K562 (cell line): ENCODE results near the gene CPT1A. TPM values are rescaled to one million over a fixed set of nuclear protein-coding genes. Genes with fewer than 3 reads are reported as not detected.

ENCODE experiments used
- ATAC-seq: fragments of 200-7000 bp; cut with Tn5 transposase; 3 replicates; pipeline ENCODE4 v1.9.1; 2020; ENCODE audit warnings: moderate library complexity
- BruUV-seq: library from RNA; stranded (reverse); fragments of 400-500 nt; replicated peaks from 2 replicates; lab custom pipeline; 2021; lab: Mats Ljungman, UMichigan
- CTCF ChIA-PET: fragments of 300-600 bp; formaldehyde crosslinking; extraction: SDS; loops from one replicate; lab custom pipeline; 2021; ENCODE audit warnings: low intra/inter-chr PET ratio; lab: Yijun Ruan, JAX
- POLR2A ChIA-PET: fragments of 300-600, 350-650 bp; sonication (Branson Sonifier 250); formaldehyde crosslinking; extraction: SDS; loops from one replicate; lab custom pipeline; 2021; ENCODE audit warnings: antibody characterized with exemption, inconsistent platforms; lab: Yijun Ruan, JAX
- DNase-seq, 4 experiments: peaks; one replicate each; pipeline versions ENCODE4 v3.0.0 to v3.0.0-alpha.2; 2011 to 2018; ENCODE audit warnings: low spot score in 3 of 4, mixed read lengths in 3 of 4; ENCODE audit errors: extremely low read depth in 1 of 4
- FAIRE-seq: peaks from 2 replicates; lab custom pipeline; 2011; peaks lifted over from hg19 to GRCh38; lab: Jason Lieb, UNC
- H2AFZ ChIP-seq: 2 replicates; pipeline ENCODE4 v1.6.0; 2011; ENCODE audit warnings: low read depth, low read length, control low read depth, inconsistent platforms
- H3K27ac ChIP-seq: fragments of 200-600 bp; 3 replicates; pipeline ENCODE4 v1.8.0; 2011; ENCODE audit warnings: low read depth, mild to moderate bottlenecking, control low read depth, inconsistent platforms, low read length, moderate library complexity, mixed read lengths; ENCODE audit errors: extremely low read depth
- H3K27me3 ChIP-seq, 2 experiments: fragments of 300-600 bp in 1 of 2; 2 replicates in 1 of 2; 3 replicates in 1 of 2; pipeline versions ENCODE4 v1.6.0 to v1.8.0; 2011; ENCODE audit warnings: inconsistent platforms in 2 of 2, low read length in 2 of 2, mild to moderate bottlenecking in 1 of 2, mixed read lengths in 1 of 2, moderate library complexity in 1 of 2; ENCODE audit not compliant: control insufficient read depth in 2 of 2, insufficient read depth in 2 of 2
- H3K36me3 ChIP-seq: fragments of 300-600 bp; 3 replicates; pipeline ENCODE4 v1.8.0; 2011; ENCODE audit warnings: mild to moderate bottlenecking, low read length, inconsistent platforms; ENCODE audit not compliant: control insufficient read depth, insufficient read depth
- H3K4me1 ChIP-seq, 2 experiments: fragments of 200-600 bp in 1 of 2; replicated peaks in 1 of 2; 2 replicates in 1 of 2; 3 replicates in 1 of 2; pipeline versions ENCODE4 v1.5.1 to v1.8.0; 2011; ENCODE audit warnings: inconsistent platforms in 2 of 2, low read length in 2 of 2, mild to moderate bottlenecking in 1 of 2, mixed read lengths in 1 of 2, moderate library complexity in 1 of 2; ENCODE audit not compliant: control insufficient read depth in 2 of 2, insufficient read depth in 2 of 2
- H3K4me2 ChIP-seq: 2 replicates; pipeline ENCODE4 v1.6.1; 2011; ENCODE audit warnings: low read length, control low read depth, inconsistent platforms, mixed read lengths; ENCODE audit not compliant: insufficient read depth
- H3K4me3 ChIP-seq: fragments of 200-600 bp; sonication (generic), shearing (Covaris generic); 2 replicates; pipeline ENCODE4 v1.5.1; 2016; ENCODE audit warnings: control low read depth, inconsistent platforms
- H3K79me2 ChIP-seq: fragments of 200-600 bp; 3 replicates; pipeline ENCODE4 v1.8.0; 2011; ENCODE audit warnings: low read length, inconsistent platforms; ENCODE audit not compliant: control insufficient read depth, insufficient read depth
- H3K9ac ChIP-seq, 2 experiments: 2 replicates each; pipeline versions ENCODE4 v1.6.0 to v1.6.1; 2011; ENCODE audit warnings: low read depth in 2 of 2, low read length in 2 of 2, control low read depth in 1 of 2, inconsistent platforms in 1 of 2, mild to moderate bottlenecking in 1 of 2, mixed read lengths in 1 of 2; ENCODE audit not compliant: insufficient read depth in 1 of 2
- H3K9me1 ChIP-seq: one replicate; pipeline ENCODE4 v1.6.0; 2011; ENCODE audit warnings: inconsistent platforms, mild to moderate bottlenecking, low read length, moderate library complexity; ENCODE audit not compliant: control insufficient read depth, insufficient read depth
- H3K9me3 ChIP-seq: replicated peaks from 2 replicates; pipeline ENCODE4 v1.5.1; 2011; ENCODE audit warnings: low read depth, low read length, inconsistent platforms; ENCODE audit not compliant: control insufficient read depth, insufficient read depth
- H4K20me1 ChIP-seq: replicated peaks from 2 replicates; pipeline ENCODE4 v1.6.1; 2011; ENCODE audit warnings: low read length, inconsistent platforms, mixed read lengths; ENCODE audit not compliant: control insufficient read depth, insufficient read depth
- BCLAF1 ChIP-seq, 2 experiments: fragments of 450-650 bp in 1 of 2; IDR thresholded peaks; 2 replicates each; pipeline ENCODE4 v1.6.1; 2011 to 2017; ENCODE audit warnings: low read depth in 2 of 2, antibody characterized with exemption in 1 of 2, borderline replicate concordance in 1 of 2, low read length in 1 of 2, mild to moderate bottlenecking in 1 of 2, mixed read lengths in 1 of 2; ENCODE audit not compliant: control insufficient read depth in 1 of 2
- E4F1 ChIP-seq: fragments of 250-450 bp; sonication (Bioruptor Pico); IDR thresholded peaks from 2 replicates; pipeline ENCODE4 v1.5.0; 2021; ENCODE audit warnings: mild to moderate bottlenecking, borderline replicate concordance
- GMEB1 ChIP-seq: fragments of 250-450 bp; sonication (Bioruptor Pico); IDR thresholded peaks from 2 replicates; pipeline ENCODE4 v1.4.0; 2020; ENCODE audit warnings: mild to moderate bottlenecking
- NR0B1 ChIP-seq: fragments of 450-650 bp; IDR thresholded peaks from one replicate; pipeline ENCODE4 v1.6.1; 2018; ENCODE audit warnings: mild to moderate bottlenecking, moderate library complexity; ENCODE audit not compliant: partially characterized antibody
- SRSF9 ChIP-seq: fragments of 200-400 bp; formaldehyde crosslinking; IDR thresholded peaks from 2 replicates; pipeline ENCODE4 v1.6.1; 2017; ENCODE audit warnings: low read depth, low read length, borderline replicate concordance
- ZFX ChIP-seq: sonication (generic); formaldehyde crosslinking; IDR thresholded peaks from 2 replicates; pipeline ENCODE4 v1.8.0; 2022; ENCODE audit warnings: mild to moderate bottlenecking, missing genetic modification reagents, moderate library complexity
- WGBS: fragments of 100-300 bp; shearing (Covaris generic); methylation state at CpG from one replicate; pipeline ENCODE4 v1.1.6; 2016; ENCODE audit warnings: low coverage, mixed read lengths; ENCODE audit not compliant: insufficient coverage; ENCODE audit errors: missing lambda C conversion rate; 5-methylcytosine and 5-hydroxymethylcytosine counted together
- in situ Hi-C: fragments of 300-500 bp; cut with MboI; formaldehyde crosslinking; loops from 4 replicates; pipeline ENCODE4 v1.15.0; 2018; ENCODE audit warnings: inconsistent platforms, mixed read lengths
- intact Hi-C: fragments of 100-400 bp; cut with micrococcal nuclease; formaldehyde crosslinking; loops from 2 replicates; pipeline ENCODE4 v1.14.2; 2022
- polyA plus RNA-seq, 8 experiments: library from polyadenylated mRNA; depleted of rRNA in 4 of 8; stranded (reverse) in 5 of 8; unstranded in 3 of 8; fragments of >200 nt; fragmentation: Nextera tagmentation in 2 of 8; fragmentation: Illumina TruSeq in 1 of 8; extraction: Ambion mirVana in 2 of 8; extraction: Trizol in 1 of 8; gene quantifications; 2 replicates each; pipeline versions ENCODE4 v1.2.1 to v1.2.3, GENCODE V29; 2011 to 2014; ENCODE audit warnings: inconsistent platforms in 1 of 8, missing spikeins in 1 of 8
- total RNA-seq, 7 experiments: library from RNA; depleted of rRNA in 6 of 7; stranded (reverse); fragments of >200 nt in 6 of 7; fragmentation: Illumina TruSeq in 2 of 7; extraction: Trizol in 2 of 7; gene quantifications; 2 replicates each; pipeline versions ENCODE4 v1.2.1 to v1.2.3, GENCODE V29; 2011 to 2021; ENCODE audit warnings: low replicate concordance in 1 of 7

CPT1A gene
- total and polyA plus RNA-seq, 9 of the 15 experiments (the other 6 are each of a cell fraction or from before 2014, with no cell fraction given), result 2.6 to 29.1 (median 12.3) TPM

GRCh38 chr11:68763181-68763721, 78.5 kb downstream of the CPT1A start:
- peaks cover 16% of the 10 kb centered on the region; the same call in 2 of the 3 replicates for H3K36me3 ChIP-seq
- in situ Hi-C loops (no loop called here), intact Hi-C loops (no loop called here)
- DNase-seq, result no peak
- H3K27me3 ChIP-seq, result no peaks in the 10 kb centered on the region
- 70% methylated on average over 5 of the region's 10 CpGs for WGBS
- no peak overlapping the region for H2AFZ ChIP-seq
- H3K79me2 ChIP-seq, result no peaks in the 10 kb centered on the region
- no peaks in the 10 kb centered on the region for H4K20me1 ChIP-seq
- no peak overlapping the region for H3K4me2 ChIP-seq
- no peaks in the 10 kb centered on the region for H3K9me1 ChIP-seq
- H3K9me3 ChIP-seq, result no peaks in the 10 kb centered on the region
- no peak for FAIRE-seq
- POLR2A ChIA-PET, result no interaction called here
- H3K4me3 ChIP-seq, result no peak overlapping the region
- CTCF ChIA-PET, result no interaction called here
- H3K27ac ChIP-seq, result no peak overlapping the region
- BruUV-seq, result no TSS peak
- H3K4me1 ChIP-seq, result peaks cover 0 to 6% of the 10 kb centered on the region in 2 experiments; a peak in 2 of 5 replicates
- H3K9ac ChIP-seq, result peak overlapping the region in 1 of 2 experiments; percentile 35; a peak in 1 of 4 replicates
- ATAC-seq, result no peak
- TF ChIP-seq NR0B1 (no peak), BCLAF1 (IDR thresholded peaks at IDR 0.05; ENCODE audit: borderline replicate concordance in 1 of 2, control insufficient read depth in 1 of 2, low read depth in 2 of 2, low read length in 1 of 2) (no peak), ZFX (CRISPR knock-in tag) (no peak), SRSF9 (no peak), E4F1 (CRISPR knock-in tag) (no peak), GMEB1 (CRISPR knock-in tag) (no peak)
